PC-9 (cell line): ENCODE measurements around the gene SERTAD3.
"Not testable (repeated sequence)": the region's sequence is repeated elsewhere in the genome, so short reads cannot be mapped to it uniquely, and the experiment has no call there.

Source experiments
- EZH2 ChIP-seq: fragments of 200-600 bp; sonication (generic); IDR thresholded peaks from 2 replicates; pipeline ENCODE4 v1.8.0; 2017; ENCODE audit warnings: antibody characterized with exemption, low read depth
- TF ChIP-seq, protein P1 (sequence below): fragments of 200-600 bp; sonication (generic); conservative IDR thresholded peaks from 2 replicates; pipeline ENCODE4 v1.6.1; 2017; ENCODE audit warnings: mixed run types, antibody characterized with exemption, mild to moderate bottlenecking, moderate library complexity

GRCh38 chr19:40475878-40476644 is 31.9 kb upstream of the SERTAD3 start:
- TF ChIP-seq, protein P1, sequence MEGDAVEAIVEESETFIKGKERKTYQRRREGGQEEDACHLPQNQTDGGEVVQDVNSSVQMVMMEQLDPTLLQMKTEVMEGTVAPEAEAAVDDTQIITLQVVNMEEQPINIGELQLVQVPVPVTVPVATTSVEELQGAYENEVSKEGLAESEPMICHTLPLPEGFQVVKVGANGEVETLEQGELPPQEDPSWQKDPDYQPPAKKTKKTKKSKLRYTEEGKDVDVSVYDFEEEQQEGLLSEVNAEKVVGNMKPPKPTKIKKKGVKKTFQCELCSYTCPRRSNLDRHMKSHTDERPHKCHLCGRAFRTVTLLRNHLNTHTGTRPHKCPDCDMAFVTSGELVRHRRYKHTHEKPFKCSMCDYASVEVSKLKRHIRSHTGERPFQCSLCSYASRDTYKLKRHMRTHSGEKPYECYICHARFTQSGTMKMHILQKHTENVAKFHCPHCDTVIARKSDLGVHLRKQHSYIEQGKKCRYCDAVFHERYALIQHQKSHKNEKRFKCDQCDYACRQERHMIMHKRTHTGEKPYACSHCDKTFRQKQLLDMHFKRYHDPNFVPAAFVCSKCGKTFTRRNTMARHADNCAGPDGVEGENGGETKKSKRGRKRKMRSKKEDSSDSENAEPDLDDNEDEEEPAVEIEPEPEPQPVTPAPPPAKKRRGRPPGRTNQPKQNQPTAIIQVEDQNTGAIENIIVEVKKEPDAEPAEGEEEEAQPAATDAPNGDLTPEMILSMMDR, result not testable (repeated sequence)
- not testable (repeated sequence) for TF ChIP-seq EZH2
